Measurements from ENCODE around the gene DHTKD1. TPM values are rescaled to one million over a fixed set of nuclear protein-coding genes. Genes with fewer than 3 reads are reported as not detected.

DHTKD1 gene
- total RNA-seq, 2 experiments from 2014 or later, result 53.1 to 71.4 TPM

- no peak overlapping the region for H2AFZ ChIP-seq (ENCODE audit: low read length)
- no peaks in the 10 kb centered on the region for H3K36me3 ChIP-seq (ENCODE audit: insufficient read depth, low read length)
- no peaks in the 10 kb centered on the region for H3K79me2 ChIP-seq (ENCODE audit: insufficient read depth, low read depth, low read length)
- H3K9me3 ChIP-seq (ENCODE audit: low read length), result no peaks in the 10 kb centered on the region
- H3K9me2 ChIP-seq (ENCODE audit: insufficient read depth, low read length), result no peaks in the 10 kb centered on the region
- H3K27ac ChIP-seq (ENCODE audit: low read depth, low read length, poor library complexity, severe bottlenecking), result no peak overlapping the region
- H4K20me1 ChIP-seq (ENCODE audit: insufficient read depth, low read length), result no peaks in the 10 kb centered on the region
- TF ChIP-seq, protein P1, sequence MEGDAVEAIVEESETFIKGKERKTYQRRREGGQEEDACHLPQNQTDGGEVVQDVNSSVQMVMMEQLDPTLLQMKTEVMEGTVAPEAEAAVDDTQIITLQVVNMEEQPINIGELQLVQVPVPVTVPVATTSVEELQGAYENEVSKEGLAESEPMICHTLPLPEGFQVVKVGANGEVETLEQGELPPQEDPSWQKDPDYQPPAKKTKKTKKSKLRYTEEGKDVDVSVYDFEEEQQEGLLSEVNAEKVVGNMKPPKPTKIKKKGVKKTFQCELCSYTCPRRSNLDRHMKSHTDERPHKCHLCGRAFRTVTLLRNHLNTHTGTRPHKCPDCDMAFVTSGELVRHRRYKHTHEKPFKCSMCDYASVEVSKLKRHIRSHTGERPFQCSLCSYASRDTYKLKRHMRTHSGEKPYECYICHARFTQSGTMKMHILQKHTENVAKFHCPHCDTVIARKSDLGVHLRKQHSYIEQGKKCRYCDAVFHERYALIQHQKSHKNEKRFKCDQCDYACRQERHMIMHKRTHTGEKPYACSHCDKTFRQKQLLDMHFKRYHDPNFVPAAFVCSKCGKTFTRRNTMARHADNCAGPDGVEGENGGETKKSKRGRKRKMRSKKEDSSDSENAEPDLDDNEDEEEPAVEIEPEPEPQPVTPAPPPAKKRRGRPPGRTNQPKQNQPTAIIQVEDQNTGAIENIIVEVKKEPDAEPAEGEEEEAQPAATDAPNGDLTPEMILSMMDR (conservative IDR thresholded peaks at IDR 0.05; ENCODE audit: low read length), result no peak
- TF ChIP-seq EZH2phosphoT487 (IDR thresholded peaks at IDR 0.05; ENCODE audit: borderline replicate concordance, low read depth, low read length), result no peak
- ChIA-PET CTCF (ENCODE audit: unreplicated experiment) (no interaction called here), POLR2A (interaction anchor here (0.7 to 0.8 kb wide), 2 partner anchors 14 to 388 kb away, joined by 3 read pairs; no protein-coding TSS in a partner anchor)
- intact Hi-C loops (cut with micrococcal nuclease; ENCODE audit: unreplicated experiment), result no loop called here
- no peak for DNase-seq (ENCODE audit: low spot score)
- H3K4me3 ChIP-seq (ENCODE audit: low read depth, low read length, poor library complexity, severe bottlenecking), result no peak overlapping the region
- peaks cover 20% of the 10 kb centered on the region for H3K4me1 ChIP-seq (ENCODE audit: insufficient read depth, low read length, poor library complexity, severe bottlenecking)
- H3K4me2 ChIP-seq (ENCODE audit: low read length), result no peak overlapping the region
- no TSS peak for BruUV-seq (replicated peaks)
These were observed 13.0 kb upstream of the DHTKD1 start for GRCh38 chr10:12055732-12056131.

DNA sequence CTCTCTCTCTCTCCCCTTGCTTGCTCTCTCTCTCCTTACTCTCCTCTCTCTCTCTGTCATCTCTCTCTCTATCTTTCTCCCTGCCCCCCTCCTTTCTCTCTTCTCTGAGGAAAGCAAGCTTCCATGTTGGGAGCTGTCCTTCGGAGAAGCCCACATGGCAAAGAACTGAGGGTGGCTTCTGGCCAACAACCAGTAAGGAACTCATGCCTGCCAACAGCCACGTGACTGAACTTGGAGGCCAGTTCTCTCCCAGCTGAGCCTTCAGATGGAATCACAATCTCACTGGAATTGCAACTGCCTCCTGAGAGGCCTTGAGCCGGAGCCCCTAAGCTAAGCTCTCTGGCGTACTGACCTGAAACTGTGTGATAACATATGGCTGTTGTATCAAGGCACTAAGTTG lies 12.0 kb upstream of the DHTKD1 start:
- H3K9me2 ChIP-seq (ENCODE audit: insufficient read depth, low read length), result no peaks in the 10 kb centered on the region
- intact Hi-C loops (cut with micrococcal nuclease; ENCODE audit: unreplicated experiment), result no loop called here
- BruUV-seq (replicated peaks), result no TSS peak
- CTCF ChIA-PET (ENCODE audit: unreplicated experiment), result interaction anchor here (0.6 kb wide), 1 partner anchor 14 kb away, joined by 4 read pairs; no protein-coding TSS in a partner anchor
- no peaks in the 10 kb centered on the region for H3K9me3 ChIP-seq (ENCODE audit: low read length)
- H3K4me3 ChIP-seq (ENCODE audit: low read depth, low read length, poor library complexity, severe bottlenecking), result no peak overlapping the region
- no peaks in the 10 kb centered on the region for H3K79me2 ChIP-seq (ENCODE audit: insufficient read depth, low read depth, low read length)
- TF ChIP-seq, protein P1 (conservative IDR thresholded peaks at IDR 0.05; ENCODE audit: low read length), result no peak
- TF ChIP-seq EZH2phosphoT487 (IDR thresholded peaks at IDR 0.05; ENCODE audit: borderline replicate concordance, low read depth, low read length), result no peak
- H3K36me3 ChIP-seq (ENCODE audit: insufficient read depth, low read length), result no peaks in the 10 kb centered on the region
- POLR2A ChIA-PET, result interaction anchor here (0.6 kb wide), 1 partner anchor 23 kb away, joined by 5 read pairs; no protein-coding TSS in a partner anchor
- no peak for DNase-seq (ENCODE audit: low spot score)
- no peak overlapping the region for H2AFZ ChIP-seq (ENCODE audit: low read length)
- no peak overlapping the region for H3K4me2 ChIP-seq (ENCODE audit: low read length)
- peaks cover 11% of the 10 kb centered on the region for H3K4me1 ChIP-seq (ENCODE audit: insufficient read depth, low read length, poor library complexity, severe bottlenecking)
- H4K20me1 ChIP-seq (ENCODE audit: insufficient read depth, low read length), result no peaks in the 10 kb centered on the region
- H3K27ac ChIP-seq (ENCODE audit: low read depth, low read length, poor library complexity, severe bottlenecking), result no peak overlapping the region

DNA sequence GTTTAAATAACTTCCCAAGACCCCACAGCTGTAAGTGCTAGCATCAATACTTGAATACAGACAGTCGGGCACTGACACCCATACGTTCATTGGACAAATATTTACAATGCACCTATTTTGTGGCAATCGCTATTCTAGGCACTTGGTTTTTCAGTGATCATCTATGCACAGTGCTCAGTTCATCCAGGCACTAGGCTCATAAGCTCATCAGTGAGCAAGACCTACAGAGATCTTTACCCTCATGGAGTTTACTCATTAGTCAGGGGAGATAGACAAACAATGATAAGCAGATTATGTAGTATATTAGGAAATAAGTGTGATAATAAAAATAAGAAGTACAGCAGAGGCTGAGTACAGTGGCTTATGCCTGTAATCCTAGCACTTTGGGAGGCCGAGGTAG lies 7.6 kb upstream of the DHTKD1 start:
- ChIA-PET CTCF (ENCODE audit: unreplicated experiment) (no interaction called here), POLR2A (interaction anchor here (0.8 to 1.7 kb wide), 3 partner anchors 10 to 18 kb away, joined by 4 to 6 read pairs (median 4); partner anchors contain the start of gene UPF2)
- no peak for DNase-seq (ENCODE audit: low spot score)

More for the DNA sequence above, 7.6 kb upstream of the DHTKD1 start:
- intact Hi-C loops (cut with micrococcal nuclease; ENCODE audit: unreplicated experiment), result loop anchor here (10.0 kb wide), 1 partner anchor 284 kb away; the partner anchor contains the start of gene CAMK1D
- Histone ChIP-seq H3K4me2 (ENCODE audit: low read length) (no peak overlapping the region), H3K4me3 (ENCODE audit: low read depth, low read length, poor library complexity, severe bottlenecking) (no peak overlapping the region), H3K9me2 (ENCODE audit: insufficient read depth, low read length) (no peaks in the 10 kb centered on the region), H3K36me3 (ENCODE audit: insufficient read depth, low read length) (no peaks in the 10 kb centered on the region), H3K79me2 (ENCODE audit: insufficient read depth, low read depth, low read length) (no peaks in the 10 kb centered on the region), H3K27ac (ENCODE audit: low read depth, low read length, poor library complexity, severe bottlenecking) (no peak overlapping the region), H3K9me3 (ENCODE audit: low read length) (no peaks in the 10 kb centered on the region), H2AFZ (ENCODE audit: low read length) (no peak overlapping the region), H3K4me1 (ENCODE audit: insufficient read depth, low read length, poor library complexity, severe bottlenecking) (peaks cover 19% of the 10 kb centered on the region), H4K20me1 (ENCODE audit: insufficient read depth, low read length) (no peaks in the 10 kb centered on the region)
- TF ChIP-seq EZH2phosphoT487 (IDR thresholded peaks at IDR 0.05; ENCODE audit: borderline replicate concordance, low read depth, low read length), result no peak
- TF ChIP-seq, protein P1 (conservative IDR thresholded peaks at IDR 0.05; ENCODE audit: low read length), result no peak
- BruUV-seq (replicated peaks), result no TSS peak

Measured in OCI-LY7 (cell line).